WTC11 (cell line): ENCODE data around the gene BBS1. TPM values are rescaled to one million over a fixed set of nuclear protein-coding genes. Genes with fewer than 3 reads are reported as not detected.

Source experiments
- ATAC-seq: fragments of 200-7000 bp; cut with Tn5 transposase; 2 replicates; pipeline ENCODE4 v1.10.0; 2021; ENCODE audit warnings: mild to moderate bottlenecking, moderate library complexity
- CTCF ChIA-PET: fragments of 300-600 bp; sonication (Branson Sonifier 250); formaldehyde crosslinking; loops from one replicate; lab custom pipeline; 2021; ENCODE audit warnings: antibody characterized with exemption; lab: Charles Lee
- POLR2A ChIA-PET: fragments of 350-600 bp; sonication (Branson Sonifier 250); formaldehyde crosslinking; loops from one replicate; lab custom pipeline; 2021; ENCODE audit warnings: antibody characterized with exemption; lab: Charles Lee
- DNase-seq: peaks from one replicate; pipeline ENCODE4 v3.0.0; 2021; ENCODE audit warnings: low spot score
- H3K27ac Mint-ChIP-seq: 2 replicates; pipeline ENCODE4 v1.8.0; 2021; ENCODE audit warnings: mixed read lengths
- H3K27me3 Mint-ChIP-seq: 2 replicates; pipeline ENCODE4 v1.8.0; 2021; ENCODE audit warnings: low read depth, mild to moderate bottlenecking, moderate library complexity, mixed read lengths
- H3K36me3 Mint-ChIP-seq: 2 replicates; pipeline ENCODE4 v1.8.0; 2021; ENCODE audit warnings: mixed read lengths
- H3K4me1 Mint-ChIP-seq: 2 replicates; pipeline ENCODE4 v1.8.0; 2022; ENCODE audit warnings: mixed read lengths
- H3K4me3 Mint-ChIP-seq: 2 replicates; pipeline ENCODE4 v1.8.0; 2021; ENCODE audit warnings: mild to moderate bottlenecking, moderate library complexity, mixed read lengths
- H3K9me3 Mint-ChIP-seq: 2 replicates; pipeline ENCODE4 v1.8.0; 2021; ENCODE audit warnings: mixed read lengths
- CBFB ChIP-seq: sonication (generic); formaldehyde crosslinking; IDR thresholded peaks from 2 replicates; pipeline ENCODE4 v1.8.1; 2022; ENCODE audit warnings: mild to moderate bottlenecking, low read depth, missing genetic modification reagents
- CREB1 ChIP-seq: sonication (generic); formaldehyde crosslinking; IDR thresholded peaks from 2 replicates; pipeline ENCODE4 v1.8.0; 2023; ENCODE audit warnings: mild to moderate bottlenecking, missing genetic modification reagents
- EMX1 ChIP-seq: fragments of 250-450 bp; sonication (Bioruptor Pico); IDR thresholded peaks from 2 replicates; pipeline ENCODE4 v1.8.0; 2021; ENCODE audit warnings: mild to moderate bottlenecking
- ETV6 ChIP-seq: sonication (generic); formaldehyde crosslinking; IDR thresholded peaks from 2 replicates; pipeline ENCODE4 v1.8.1; 2022; ENCODE audit warnings: mild to moderate bottlenecking, missing genetic modification reagents
- KAT7 ChIP-seq: sonication (generic); formaldehyde crosslinking; IDR thresholded peaks from 2 replicates; pipeline ENCODE4 v1.8.1; 2023; ENCODE audit warnings: missing genetic modification reagents, mild to moderate bottlenecking, borderline replicate concordance
- NR3C1 ChIP-seq: sonication (generic); formaldehyde crosslinking; conservative IDR thresholded peaks from 2 replicates; pipeline ENCODE4 v1.8.1; 2023; ENCODE audit warnings: low read depth, mild to moderate bottlenecking, missing genetic modification reagents
- SP1 ChIP-seq: sonication (generic); formaldehyde crosslinking; conservative IDR thresholded peaks from 2 replicates; pipeline ENCODE4 v1.8.1; 2022; ENCODE audit warnings: missing genetic modification reagents
- TCF7 ChIP-seq: sonication (generic); formaldehyde crosslinking; IDR thresholded peaks from 2 replicates; pipeline ENCODE4 v1.8.0; 2022; ENCODE audit warnings: mild to moderate bottlenecking, low read depth, missing genetic modification reagents, moderate library complexity
- ZBTB21 ChIP-seq: sonication (generic); formaldehyde crosslinking; IDR thresholded peaks from 2 replicates; pipeline ENCODE4 v1.8.1; 2023; ENCODE audit warnings: mild to moderate bottlenecking, missing genetic modification reagents, borderline replicate concordance
- total RNA-seq: library from RNA; stranded (reverse); gene quantifications from 3 replicates; pipeline ENCODE4 v1.2.3, GENCODE V29; 2021
- TF ChIP-seq, protein P1 (sequence below): sonication (generic); formaldehyde crosslinking; IDR thresholded peaks from 2 replicates; pipeline ENCODE4 v1.8.0; 2023; ENCODE audit warnings: missing genetic modification reagents, mild to moderate bottlenecking, borderline replicate concordance
- TF ChIP-seq, protein P2 (sequence below): sonication (generic); formaldehyde crosslinking; IDR thresholded peaks from 2 replicates; pipeline ENCODE4 v1.8.0; 2023; ENCODE audit warnings: missing genetic modification reagents
- TF ChIP-seq, protein P3 (sequence below): sonication (generic); formaldehyde crosslinking; IDR thresholded peaks from 2 replicates; pipeline ENCODE4 v1.8.1; 2023; ENCODE audit warnings: mild to moderate bottlenecking, missing genetic modification reagents
- TF ChIP-seq, protein P4 (sequence below): sonication (generic); formaldehyde crosslinking; IDR thresholded peaks from 2 replicates; pipeline ENCODE4 v1.8.0; 2022; ENCODE audit warnings: mild to moderate bottlenecking, missing genetic modification reagents
- TF ChIP-seq, protein P5 (sequence below): sonication (generic); formaldehyde crosslinking; IDR thresholded peaks from 2 replicates; pipeline ENCODE4 v1.8.1; 2023; ENCODE audit warnings: mild to moderate bottlenecking, missing genetic modification reagents, borderline replicate concordance
- TF ChIP-seq, protein P6 (sequence below): sonication (generic); formaldehyde crosslinking; IDR thresholded peaks from 2 replicates; pipeline ENCODE4 v1.8.1; 2023; ENCODE audit warnings: mild to moderate bottlenecking, missing genetic modification reagents, moderate library complexity
- TF ChIP-seq, protein P7 (sequence below): sonication (generic); formaldehyde crosslinking; IDR thresholded peaks from 2 replicates; pipeline ENCODE4 v1.8.0; 2022; ENCODE audit warnings: mild to moderate bottlenecking, missing genetic modification reagents
- TF ChIP-seq, protein P8 (sequence below): sonication (generic); formaldehyde crosslinking; IDR thresholded peaks from 2 replicates; pipeline ENCODE4 v1.8.0; 2022; ENCODE audit warnings: missing genetic modification reagents

BBS1 gene
- total RNA-seq, 1 experiment from 2014 or later: 26.8 TPM

DNA sequence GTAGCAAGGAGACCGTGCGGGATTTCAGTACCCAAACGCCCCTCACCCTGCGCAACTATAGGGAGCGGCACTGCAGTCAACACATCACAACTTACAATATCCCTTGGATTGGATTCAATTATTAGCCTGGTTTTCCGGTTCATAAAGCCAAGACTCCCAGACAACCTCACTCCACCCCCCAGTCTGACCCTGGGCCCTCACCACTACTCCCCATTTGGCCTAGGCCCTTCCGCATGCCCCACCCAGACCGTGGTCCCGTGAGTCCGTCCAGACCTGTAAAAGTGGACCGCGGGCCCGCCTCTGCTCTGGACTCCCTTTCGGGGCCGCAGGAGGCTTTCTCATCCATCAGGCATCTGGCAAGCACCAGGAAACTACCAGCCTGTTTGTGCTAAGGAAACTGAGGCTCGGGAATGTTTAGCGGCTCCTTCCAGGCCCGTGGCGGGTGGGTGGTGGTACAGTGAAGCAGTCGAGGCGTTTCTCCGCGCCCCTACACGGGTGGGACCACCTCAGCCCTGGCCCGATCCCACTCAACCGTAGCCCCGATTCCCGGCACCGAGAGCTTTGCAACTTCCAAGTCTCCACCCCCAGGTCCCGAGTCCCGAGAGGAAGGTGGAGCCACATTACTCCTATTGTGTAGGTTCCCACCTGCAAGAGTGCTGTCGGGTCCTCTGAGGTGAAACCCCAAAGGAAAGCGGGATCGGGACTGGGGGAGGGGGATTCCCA, 30.9 kb upstream of the BBS1 start:
- H3K27me3 Mint-ChIP-seq: no peaks in the 10 kb centered on the region
- H3K36me3 Mint-ChIP-seq: peaks cover 11% of the 10 kb centered on the region
- ChIA-PET POLR2A (interaction anchor here (0.5 to 1.8 kb wide), 22 partner anchors 10 to 364 kb away, joined by 3 to 22 read pairs (median 5); partner anchors contain the start of genes ACTN3, MRPL11, NPAS4 and PELI3), CTCF (interaction anchor here (0.6 to 3.0 kb wide), 30 partner anchors 9 to 542 kb away, joined by 3 to 56 read pairs (median 8); partner anchors contain the start of genes ACTN3, BBS1, CCDC87 and CCS)
- DNase-seq: peak; percentile 36
- no peaks in the 10 kb centered on the region for H3K9me3 Mint-ChIP-seq
- H3K27ac Mint-ChIP-seq: peak overlapping the region; percentile 95
- ATAC-seq: peak; percentile 33
- H3K4me3 Mint-ChIP-seq: peak overlapping the region; percentile 95
- peaks cover 26% of the 10 kb centered on the region for H3K4me1 Mint-ChIP-seq
- TF ChIP-seq ZBTB21 (no peak), ETV6 (CRISPR knock-in tag) (no peak), CBFB (CRISPR knock-in tag) (0 out of 2 replicates have a peak, but pooled peaks have one; percentile 42), SP1 (CRISPR knock-in tag) (no peak; the same call in 1 of the 2 replicates), NR3C1 (CRISPR knock-in tag) (no peak), KAT7 (0 out of 2 replicates have a peak, but pooled peaks have one; percentile 11), TCF7 (CRISPR knock-in tag) (peak; percentile 78; the same call in 1 of the 2 replicates), EMX1 (0 out of 2 replicates have a peak, but pooled peaks have one; percentile 32), CREB1 (CRISPR knock-in tag) (no peak)
- TF ChIP-seq, protein P1, sequence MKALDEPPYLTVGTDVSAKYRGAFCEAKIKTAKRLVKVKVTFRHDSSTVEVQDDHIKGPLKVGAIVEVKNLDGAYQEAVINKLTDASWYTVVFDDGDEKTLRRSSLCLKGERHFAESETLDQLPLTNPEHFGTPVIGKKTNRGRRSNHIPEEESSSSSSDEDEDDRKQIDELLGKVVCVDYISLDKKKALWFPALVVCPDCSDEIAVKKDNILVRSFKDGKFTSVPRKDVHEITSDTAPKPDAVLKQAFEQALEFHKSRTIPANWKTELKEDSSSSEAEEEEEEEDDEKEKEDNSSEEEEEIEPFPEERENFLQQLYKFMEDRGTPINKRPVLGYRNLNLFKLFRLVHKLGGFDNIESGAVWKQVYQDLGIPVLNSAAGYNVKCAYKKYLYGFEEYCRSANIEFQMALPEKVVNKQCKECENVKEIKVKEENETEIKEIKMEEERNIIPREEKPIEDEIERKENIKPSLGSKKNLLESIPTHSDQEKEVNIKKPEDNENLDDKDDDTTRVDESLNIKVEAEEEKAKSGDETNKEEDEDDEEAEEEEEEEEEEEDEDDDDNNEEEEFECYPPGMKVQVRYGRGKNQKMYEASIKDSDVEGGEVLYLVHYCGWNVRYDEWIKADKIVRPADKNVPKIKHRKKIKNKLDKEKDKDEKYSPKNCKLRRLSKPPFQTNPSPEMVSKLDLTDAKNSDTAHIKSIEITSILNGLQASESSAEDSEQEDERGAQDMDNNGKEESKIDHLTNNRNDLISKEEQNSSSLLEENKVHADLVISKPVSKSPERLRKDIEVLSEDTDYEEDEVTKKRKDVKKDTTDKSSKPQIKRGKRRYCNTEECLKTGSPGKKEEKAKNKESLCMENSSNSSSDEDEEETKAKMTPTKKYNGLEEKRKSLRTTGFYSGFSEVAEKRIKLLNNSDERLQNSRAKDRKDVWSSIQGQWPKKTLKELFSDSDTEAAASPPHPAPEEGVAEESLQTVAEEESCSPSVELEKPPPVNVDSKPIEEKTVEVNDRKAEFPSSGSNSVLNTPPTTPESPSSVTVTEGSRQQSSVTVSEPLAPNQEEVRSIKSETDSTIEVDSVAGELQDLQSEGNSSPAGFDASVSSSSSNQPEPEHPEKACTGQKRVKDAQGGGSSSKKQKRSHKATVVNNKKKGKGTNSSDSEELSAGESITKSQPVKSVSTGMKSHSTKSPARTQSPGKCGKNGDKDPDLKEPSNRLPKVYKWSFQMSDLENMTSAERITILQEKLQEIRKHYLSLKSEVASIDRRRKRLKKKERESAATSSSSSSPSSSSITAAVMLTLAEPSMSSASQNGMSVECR: no peak
- TF ChIP-seq, protein P2, sequence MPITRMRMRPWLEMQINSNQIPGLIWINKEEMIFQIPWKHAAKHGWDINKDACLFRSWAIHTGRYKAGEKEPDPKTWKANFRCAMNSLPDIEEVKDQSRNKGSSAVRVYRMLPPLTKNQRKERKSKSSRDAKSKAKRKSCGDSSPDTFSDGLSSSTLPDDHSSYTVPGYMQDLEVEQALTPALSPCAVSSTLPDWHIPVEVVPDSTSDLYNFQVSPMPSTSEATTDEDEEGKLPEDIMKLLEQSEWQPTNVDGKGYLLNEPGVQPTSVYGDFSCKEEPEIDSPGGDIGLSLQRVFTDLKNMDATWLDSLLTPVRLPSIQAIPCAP (CRISPR knock-in tag): 0 out of 2 replicates have a peak, but pooled peaks have one; percentile 7
- TF ChIP-seq, protein P3, sequence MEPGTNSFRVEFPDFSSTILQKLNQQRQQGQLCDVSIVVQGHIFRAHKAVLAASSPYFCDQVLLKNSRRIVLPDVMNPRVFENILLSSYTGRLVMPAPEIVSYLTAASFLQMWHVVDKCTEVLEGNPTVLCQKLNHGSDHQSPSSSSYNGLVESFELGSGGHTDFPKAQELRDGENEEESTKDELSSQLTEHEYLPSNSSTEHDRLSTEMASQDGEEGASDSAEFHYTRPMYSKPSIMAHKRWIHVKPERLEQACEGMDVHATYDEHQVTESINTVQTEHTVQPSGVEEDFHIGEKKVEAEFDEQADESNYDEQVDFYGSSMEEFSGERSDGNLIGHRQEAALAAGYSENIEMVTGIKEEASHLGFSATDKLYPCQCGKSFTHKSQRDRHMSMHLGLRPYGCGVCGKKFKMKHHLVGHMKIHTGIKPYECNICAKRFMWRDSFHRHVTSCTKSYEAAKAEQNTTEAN (CRISPR knock-in tag): peak; percentile 42; the same call in 1 of the 2 replicates
- TF ChIP-seq, protein P4, sequence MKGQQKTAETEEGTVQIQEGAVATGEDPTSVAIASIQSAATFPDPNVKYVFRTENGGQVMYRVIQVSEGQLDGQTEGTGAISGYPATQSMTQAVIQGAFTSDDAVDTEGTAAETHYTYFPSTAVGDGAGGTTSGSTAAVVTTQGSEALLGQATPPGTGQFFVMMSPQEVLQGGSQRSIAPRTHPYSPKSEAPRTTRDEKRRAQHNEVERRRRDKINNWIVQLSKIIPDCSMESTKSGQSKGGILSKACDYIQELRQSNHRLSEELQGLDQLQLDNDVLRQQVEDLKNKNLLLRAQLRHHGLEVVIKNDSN (CRISPR knock-in tag): 0 out of 2 replicates have a peak, but pooled peaks have one; percentile 23
- TF ChIP-seq, protein P5, sequence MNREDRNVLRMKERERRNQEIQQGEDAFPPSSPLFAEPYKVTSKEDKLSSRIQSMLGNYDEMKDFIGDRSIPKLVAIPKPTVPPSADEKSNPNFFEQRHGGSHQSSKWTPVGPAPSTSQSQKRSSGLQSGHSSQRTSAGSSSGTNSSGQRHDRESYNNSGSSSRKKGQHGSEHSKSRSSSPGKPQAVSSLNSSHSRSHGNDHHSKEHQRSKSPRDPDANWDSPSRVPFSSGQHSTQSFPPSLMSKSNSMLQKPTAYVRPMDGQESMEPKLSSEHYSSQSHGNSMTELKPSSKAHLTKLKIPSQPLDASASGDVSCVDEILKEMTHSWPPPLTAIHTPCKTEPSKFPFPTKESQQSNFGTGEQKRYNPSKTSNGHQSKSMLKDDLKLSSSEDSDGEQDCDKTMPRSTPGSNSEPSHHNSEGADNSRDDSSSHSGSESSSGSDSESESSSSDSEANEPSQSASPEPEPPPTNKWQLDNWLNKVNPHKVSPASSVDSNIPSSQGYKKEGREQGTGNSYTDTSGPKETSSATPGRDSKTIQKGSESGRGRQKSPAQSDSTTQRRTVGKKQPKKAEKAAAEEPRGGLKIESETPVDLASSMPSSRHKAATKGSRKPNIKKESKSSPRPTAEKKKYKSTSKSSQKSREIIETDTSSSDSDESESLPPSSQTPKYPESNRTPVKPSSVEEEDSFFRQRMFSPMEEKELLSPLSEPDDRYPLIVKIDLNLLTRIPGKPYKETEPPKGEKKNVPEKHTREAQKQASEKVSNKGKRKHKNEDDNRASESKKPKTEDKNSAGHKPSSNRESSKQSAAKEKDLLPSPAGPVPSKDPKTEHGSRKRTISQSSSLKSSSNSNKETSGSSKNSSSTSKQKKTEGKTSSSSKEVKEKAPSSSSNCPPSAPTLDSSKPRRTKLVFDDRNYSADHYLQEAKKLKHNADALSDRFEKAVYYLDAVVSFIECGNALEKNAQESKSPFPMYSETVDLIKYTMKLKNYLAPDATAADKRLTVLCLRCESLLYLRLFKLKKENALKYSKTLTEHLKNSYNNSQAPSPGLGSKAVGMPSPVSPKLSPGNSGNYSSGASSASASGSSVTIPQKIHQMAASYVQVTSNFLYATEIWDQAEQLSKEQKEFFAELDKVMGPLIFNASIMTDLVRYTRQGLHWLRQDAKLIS (CRISPR knock-in tag): no peak
- TF ChIP-seq, protein P6, sequence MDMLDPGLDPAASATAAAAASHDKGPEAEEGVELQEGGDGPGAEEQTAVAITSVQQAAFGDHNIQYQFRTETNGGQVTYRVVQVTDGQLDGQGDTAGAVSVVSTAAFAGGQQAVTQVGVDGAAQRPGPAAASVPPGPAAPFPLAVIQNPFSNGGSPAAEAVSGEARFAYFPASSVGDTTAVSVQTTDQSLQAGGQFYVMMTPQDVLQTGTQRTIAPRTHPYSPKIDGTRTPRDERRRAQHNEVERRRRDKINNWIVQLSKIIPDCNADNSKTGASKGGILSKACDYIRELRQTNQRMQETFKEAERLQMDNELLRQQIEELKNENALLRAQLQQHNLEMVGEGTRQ: no peak; the same call in 1 of the 2 replicates
- TF ChIP-seq, protein P7, sequence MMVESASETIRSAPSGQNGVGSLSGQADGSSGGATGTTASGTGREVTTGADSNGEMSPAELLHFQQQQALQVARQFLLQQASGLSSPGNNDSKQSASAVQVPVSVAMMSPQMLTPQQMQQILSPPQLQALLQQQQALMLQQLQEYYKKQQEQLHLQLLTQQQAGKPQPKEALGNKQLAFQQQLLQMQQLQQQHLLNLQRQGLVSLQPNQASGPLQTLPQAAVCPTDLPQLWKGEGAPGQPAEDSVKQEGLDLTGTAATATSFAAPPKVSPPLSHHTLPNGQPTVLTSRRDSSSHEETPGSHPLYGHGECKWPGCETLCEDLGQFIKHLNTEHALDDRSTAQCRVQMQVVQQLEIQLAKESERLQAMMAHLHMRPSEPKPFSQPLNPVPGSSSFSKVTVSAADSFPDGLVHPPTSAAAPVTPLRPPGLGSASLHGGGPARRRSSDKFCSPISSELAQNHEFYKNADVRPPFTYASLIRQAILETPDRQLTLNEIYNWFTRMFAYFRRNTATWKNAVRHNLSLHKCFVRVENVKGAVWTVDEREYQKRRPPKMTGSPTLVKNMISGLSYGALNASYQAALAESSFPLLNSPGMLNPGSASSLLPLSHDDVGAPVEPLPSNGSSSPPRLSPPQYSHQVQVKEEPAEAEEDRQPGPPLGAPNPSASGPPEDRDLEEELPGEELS: 0 out of 2 replicates have a peak, but pooled peaks have one; percentile 16
- TF ChIP-seq, protein P8, sequence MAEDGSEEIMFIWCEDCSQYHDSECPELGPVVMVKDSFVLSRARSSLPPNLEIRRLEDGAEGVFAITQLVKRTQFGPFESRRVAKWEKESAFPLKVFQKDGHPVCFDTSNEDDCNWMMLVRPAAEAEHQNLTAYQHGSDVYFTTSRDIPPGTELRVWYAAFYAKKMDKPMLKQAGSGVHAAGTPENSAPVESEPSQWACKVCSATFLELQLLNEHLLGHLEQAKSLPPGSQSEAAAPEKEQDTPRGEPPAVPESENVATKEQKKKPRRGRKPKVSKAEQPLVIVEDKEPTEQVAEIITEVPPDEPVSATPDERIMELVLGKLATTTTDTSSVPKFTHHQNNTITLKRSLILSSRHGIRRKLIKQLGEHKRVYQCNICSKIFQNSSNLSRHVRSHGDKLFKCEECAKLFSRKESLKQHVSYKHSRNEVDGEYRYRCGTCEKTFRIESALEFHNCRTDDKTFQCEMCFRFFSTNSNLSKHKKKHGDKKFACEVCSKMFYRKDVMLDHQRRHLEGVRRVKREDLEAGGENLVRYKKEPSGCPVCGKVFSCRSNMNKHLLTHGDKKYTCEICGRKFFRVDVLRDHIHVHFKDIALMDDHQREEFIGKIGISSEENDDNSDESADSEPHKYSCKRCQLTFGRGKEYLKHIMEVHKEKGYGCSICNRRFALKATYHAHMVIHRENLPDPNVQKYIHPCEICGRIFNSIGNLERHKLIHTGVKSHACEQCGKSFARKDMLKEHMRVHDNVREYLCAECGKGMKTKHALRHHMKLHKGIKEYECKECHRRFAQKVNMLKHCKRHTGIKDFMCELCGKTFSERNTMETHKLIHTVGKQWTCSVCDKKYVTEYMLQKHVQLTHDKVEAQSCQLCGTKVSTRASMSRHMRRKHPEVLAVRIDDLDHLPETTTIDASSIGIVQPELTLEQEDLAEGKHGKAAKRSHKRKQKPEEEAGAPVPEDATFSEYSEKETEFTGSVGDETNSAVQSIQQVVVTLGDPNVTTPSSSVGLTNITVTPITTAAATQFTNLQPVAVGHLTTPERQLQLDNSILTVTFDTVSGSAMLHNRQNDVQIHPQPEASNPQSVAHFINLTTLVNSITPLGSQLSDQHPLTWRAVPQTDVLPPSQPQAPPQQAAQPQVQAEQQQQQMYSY (CRISPR knock-in tag): peak; percentile 17; the same call in 1 of the 2 replicates
